ENCODE measurements around the gene BSN.

GRCh38 chr3:49650177-49650576 lies 95.9 kb downstream of the BSN start:
- TF ChIP-seq, protein P1, sequence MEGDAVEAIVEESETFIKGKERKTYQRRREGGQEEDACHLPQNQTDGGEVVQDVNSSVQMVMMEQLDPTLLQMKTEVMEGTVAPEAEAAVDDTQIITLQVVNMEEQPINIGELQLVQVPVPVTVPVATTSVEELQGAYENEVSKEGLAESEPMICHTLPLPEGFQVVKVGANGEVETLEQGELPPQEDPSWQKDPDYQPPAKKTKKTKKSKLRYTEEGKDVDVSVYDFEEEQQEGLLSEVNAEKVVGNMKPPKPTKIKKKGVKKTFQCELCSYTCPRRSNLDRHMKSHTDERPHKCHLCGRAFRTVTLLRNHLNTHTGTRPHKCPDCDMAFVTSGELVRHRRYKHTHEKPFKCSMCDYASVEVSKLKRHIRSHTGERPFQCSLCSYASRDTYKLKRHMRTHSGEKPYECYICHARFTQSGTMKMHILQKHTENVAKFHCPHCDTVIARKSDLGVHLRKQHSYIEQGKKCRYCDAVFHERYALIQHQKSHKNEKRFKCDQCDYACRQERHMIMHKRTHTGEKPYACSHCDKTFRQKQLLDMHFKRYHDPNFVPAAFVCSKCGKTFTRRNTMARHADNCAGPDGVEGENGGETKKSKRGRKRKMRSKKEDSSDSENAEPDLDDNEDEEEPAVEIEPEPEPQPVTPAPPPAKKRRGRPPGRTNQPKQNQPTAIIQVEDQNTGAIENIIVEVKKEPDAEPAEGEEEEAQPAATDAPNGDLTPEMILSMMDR (IDR thresholded peaks at IDR 0.05): no peak
- TF ChIP-seq EZH2 (IDR thresholded peaks at IDR 0.05; ENCODE audit: borderline replicate concordance, insufficient read depth, low read depth, low read length, poor library complexity, severe bottlenecking): no peak
